ENCODE results near the gene ZEB1.
"Not testable (repeated sequence)": the region's sequence is repeated elsewhere in the genome, so short reads cannot be mapped to it uniquely, and the experiment has no call there.

The ZEB1 gene

GRCh38 chr10:31317652-31318381 is 1.2 kb upstream of the ZEB1 start:
- in situ Hi-C loops (cut with MboI; ENCODE audit: low sequenced_read_pairs) = no loop called here

- in situ Hi-C loops (cut with MboI; ENCODE audit: low sequenced_read_pairs) = no loop called here
These were observed 598 bp upstream of the ZEB1 start for GRCh38 chr10:31318382-31318853.

GRCh38 chr10:31319602-31320549 is 860 bp downstream of the ZEB1 start:
- in situ Hi-C loops (cut with MboI; ENCODE audit: low sequenced_read_pairs) = no loop called here

- in situ Hi-C loops (cut with MboI; ENCODE audit: low sequenced_read_pairs) = no loop called here
These were observed 1.7 kb downstream of the ZEB1 start for GRCh38 chr10:31320550-31321211.

GRCh38 chr10:31321396-31321941 is 2.5 kb downstream of the ZEB1 start:
- in situ Hi-C loops (cut with MboI; ENCODE audit: low sequenced_read_pairs) = no loop called here

- in situ Hi-C loops (cut with MboI; ENCODE audit: low sequenced_read_pairs) = no loop called here
These were observed 3.6 kb downstream of the ZEB1 start for GRCh38 chr10:31322647-31323046.

GRCh38 chr10:31340343-31340742 is 21.3 kb downstream of the ZEB1 start:
- in situ Hi-C loops (cut with MboI; ENCODE audit: low sequenced_read_pairs) = no loop called here

- in situ Hi-C loops (cut with MboI; ENCODE audit: low sequenced_read_pairs) = no loop called here
These were observed 22.5 kb downstream of the ZEB1 start for GRCh38 chr10:31341552-31341951.

- in situ Hi-C loops (cut with MboI; ENCODE audit: low sequenced_read_pairs) = no loop called here
These were observed 24.0 kb downstream of the ZEB1 start for GRCh38 chr10:31343009-31343408.

- in situ Hi-C loops (cut with MboI; ENCODE audit: low sequenced_read_pairs) = no loop called here
These were observed 24.5 kb downstream of the ZEB1 start for GRCh38 chr10:31343551-31343950.

- in situ Hi-C loops (cut with MboI; ENCODE audit: low sequenced_read_pairs) = no loop called here
These were observed 26.9 kb downstream of the ZEB1 start for GRCh38 chr10:31345886-31346285.

GRCh38 chr10:31346953-31347352 is 27.9 kb downstream of the ZEB1 start:
- in situ Hi-C loops (cut with MboI; ENCODE audit: low sequenced_read_pairs) = no loop called here

GRCh38 chr10:31347705-31348104 is 28.7 kb downstream of the ZEB1 start:
- in situ Hi-C loops (cut with MboI; ENCODE audit: low sequenced_read_pairs) = no loop called here

GRCh38 chr10:31350891-31351290 is 31.9 kb downstream of the ZEB1 start:
- in situ Hi-C loops (cut with MboI; ENCODE audit: low sequenced_read_pairs) = no loop called here

GRCh38 chr10:31352436-31353226 is 33.6 kb downstream of the ZEB1 start:
- in situ Hi-C loops (cut with MboI; ENCODE audit: low sequenced_read_pairs) = no loop called here

GRCh38 chr10:31353574-31353973 is 34.6 kb downstream of the ZEB1 start:
- in situ Hi-C loops (cut with MboI; ENCODE audit: low sequenced_read_pairs) = no loop called here

- in situ Hi-C loops (cut with MboI; ENCODE audit: low sequenced_read_pairs) = no loop called here
These were observed 39.8 kb downstream of the ZEB1 start for GRCh38 chr10:31358688-31359330.

GRCh38 chr10:31359979-31360378 is 41.0 kb downstream of the ZEB1 start:
- in situ Hi-C loops (cut with MboI; ENCODE audit: low sequenced_read_pairs) = no loop called here

GRCh38 chr10:31361475-31361874 is 42.5 kb downstream of the ZEB1 start:
- in situ Hi-C loops (cut with MboI; ENCODE audit: low sequenced_read_pairs) = not testable (repeated sequence)

Data from HL-60/S4 (cell line).